ENCODE results near the gene RBCK1. TPM values are rescaled to one million over a fixed set of nuclear protein-coding genes. Genes with fewer than 3 reads are reported as not detected.

RBCK1 gene
- total RNA-seq (2014; rRNA removed; shearing (Covaris generic); ENCODE audit: low replicate concordance), result 96.6 and 142 TPM in 2 replicates

GRCh38 chr20:407953-408842 is at the start of gene RBCK1:
Gene RBCK1 (plus strand): TSS chr20:408299. CDS start chr20:408758, 459 bp downstream.
- peaks cover 37% of the 10 kb centered on the region for H3K36me3 ChIP-seq (ENCODE audit: insufficient read depth, low read length)
- peaks cover 48% of the 10 kb centered on the region for H3K79me2 ChIP-seq (ENCODE audit: low read length)
- H3K4me2 ChIP-seq (ENCODE audit: low read depth, low read length, poor library complexity, severe bottlenecking), result peak within 1 kb of the TSS; percentile 97
- H2AFZ ChIP-seq (ENCODE audit: low read length), result peak within 1 kb of the TSS; percentile 59
- peak within 1 kb of the TSS; percentile 96 for H3K9ac ChIP-seq (ENCODE audit: low read length)
- H3K27ac ChIP-seq (ENCODE audit: low read length), result peak within 1 kb of the TSS; percentile 77
- peak within 1 kb of the TSS; percentile 98 for H3K4me3 ChIP-seq (ENCODE audit: low read length)
- H4K20me1 ChIP-seq (ENCODE audit: insufficient read depth, low read depth, low read length), result no peaks in the 10 kb centered on the region
- DNase-seq, result peak; percentile 95
- H3K4me1 ChIP-seq (ENCODE audit: low read length), result peaks cover 22% of the 10 kb centered on the region
- no peaks in the 10 kb centered on the region for H3K27me3 ChIP-seq (ENCODE audit: low read length)
- H3K9me2 ChIP-seq (replicated peaks; ENCODE audit: insufficient read depth, low read length), result no peaks in the 10 kb centered on the region
- H3K9me3 ChIP-seq (ENCODE audit: low read length), result no peaks in the 10 kb centered on the region

- Histone ChIP-seq H3K36me3 (ENCODE audit: insufficient read depth, low read length) (no peaks in the 10 kb centered on the region), H2AFZ (ENCODE audit: low read length) (no peak overlapping the region), H4K20me1 (ENCODE audit: insufficient read depth, low read depth, low read length) (peaks cover 15% of the 10 kb centered on the region; the same call in 1 of the 2 replicates), H3K27me3 (ENCODE audit: low read length) (no peaks in the 10 kb centered on the region), H3K9me2 (replicated peaks; ENCODE audit: insufficient read depth, low read length) (no peaks in the 10 kb centered on the region), H3K9me3 (ENCODE audit: low read length) (no peaks in the 10 kb centered on the region), H3K4me3 (ENCODE audit: low read length) (no peak overlapping the region), H3K9ac (ENCODE audit: low read length) (no peak overlapping the region), H3K27ac (ENCODE audit: low read length) (no peak overlapping the region), H3K4me2 (ENCODE audit: low read depth, low read length, poor library complexity, severe bottlenecking) (no peak overlapping the region), H3K79me2 (ENCODE audit: low read length) (no peaks in the 10 kb centered on the region), H3K4me1 (ENCODE audit: low read length) (peaks cover 51% of the 10 kb centered on the region)
- no peak for DNase-seq
Measured at GRCh38 chr20:358891-359555, 49.1 kb upstream of the RBCK1 start.

- no peaks in the 10 kb centered on the region for H3K36me3 ChIP-seq (ENCODE audit: insufficient read depth, low read length)
- no peaks in the 10 kb centered on the region for H3K79me2 ChIP-seq (ENCODE audit: low read length)
- H3K4me3 ChIP-seq (ENCODE audit: low read length), result peak overlapping the region; percentile 45
- no peaks in the 10 kb centered on the region for H3K9me2 ChIP-seq (replicated peaks; ENCODE audit: insufficient read depth, low read length)
- peak overlapping the region; percentile 21 for H3K9ac ChIP-seq (ENCODE audit: low read length)
- DNase-seq, result peak; percentile 92
- no peaks in the 10 kb centered on the region for H3K9me3 ChIP-seq (ENCODE audit: low read length)
- peaks cover 52% of the 10 kb centered on the region for H3K4me1 ChIP-seq (ENCODE audit: low read length)
- no peak overlapping the region for H2AFZ ChIP-seq (ENCODE audit: low read length)
- H3K27ac ChIP-seq (ENCODE audit: low read length), result peak overlapping the region; percentile 53
- peak overlapping the region; percentile 65 for H3K4me2 ChIP-seq (ENCODE audit: low read depth, low read length, poor library complexity, severe bottlenecking)
- no peaks in the 10 kb centered on the region for H3K27me3 ChIP-seq (ENCODE audit: low read length)
- H4K20me1 ChIP-seq (ENCODE audit: insufficient read depth, low read depth, low read length), result peaks cover 7% of the 10 kb centered on the region; the same call in 1 of the 2 replicates
Measured at GRCh38 chr20:361561-361960, 46.5 kb upstream of the RBCK1 start.

- Histone ChIP-seq H3K79me2 (ENCODE audit: low read length) (no peaks in the 10 kb centered on the region), H3K27ac (ENCODE audit: low read length) (peak overlapping the region; percentile 53; the same call in 1 of the 2 replicates), H3K4me1 (ENCODE audit: low read length) (peaks cover 52% of the 10 kb centered on the region), H3K36me3 (ENCODE audit: insufficient read depth, low read length) (no peaks in the 10 kb centered on the region), H3K9me3 (ENCODE audit: low read length) (no peaks in the 10 kb centered on the region), H3K4me2 (ENCODE audit: low read depth, low read length, poor library complexity, severe bottlenecking) (peak overlapping the region; percentile 65), H3K9me2 (replicated peaks; ENCODE audit: insufficient read depth, low read length) (no peaks in the 10 kb centered on the region), H3K27me3 (ENCODE audit: low read length) (no peaks in the 10 kb centered on the region), H4K20me1 (ENCODE audit: insufficient read depth, low read depth, low read length) (no peaks in the 10 kb centered on the region), H2AFZ (ENCODE audit: low read length) (no peak overlapping the region), H3K4me3 (ENCODE audit: low read length) (no peak overlapping the region; the same call in 1 of the 2 replicates), H3K9ac (ENCODE audit: low read length) (peak overlapping the region; percentile 62; the same call in 1 of the 2 replicates)
- peak; percentile 81 for DNase-seq
Measured at GRCh38 chr20:362271-363254, 45.5 kb upstream of the RBCK1 start.

- H3K9ac ChIP-seq (ENCODE audit: low read length), result no peak overlapping the region
- no peak overlapping the region for H2AFZ ChIP-seq (ENCODE audit: low read length)
- no peaks in the 10 kb centered on the region for H3K36me3 ChIP-seq (ENCODE audit: insufficient read depth, low read length)
- no peaks in the 10 kb centered on the region for H3K27me3 ChIP-seq (ENCODE audit: low read length)
- H3K4me1 ChIP-seq (ENCODE audit: low read length), result peaks cover 46% of the 10 kb centered on the region
- H4K20me1 ChIP-seq (ENCODE audit: insufficient read depth, low read depth, low read length), result no peaks in the 10 kb centered on the region
- H3K27ac ChIP-seq (ENCODE audit: low read length), result no peak overlapping the region
- no peak overlapping the region for H3K4me2 ChIP-seq (ENCODE audit: low read depth, low read length, poor library complexity, severe bottlenecking)
- H3K9me3 ChIP-seq (ENCODE audit: low read length), result no peaks in the 10 kb centered on the region
- no peaks in the 10 kb centered on the region for H3K79me2 ChIP-seq (ENCODE audit: low read length)
- no peaks in the 10 kb centered on the region for H3K9me2 ChIP-seq (replicated peaks; ENCODE audit: insufficient read depth, low read length)
- no peak for DNase-seq
- no peak overlapping the region for H3K4me3 ChIP-seq (ENCODE audit: low read length)
Measured at GRCh38 chr20:363319-364078, 44.6 kb upstream of the RBCK1 start.

- Histone ChIP-seq H3K4me3 (ENCODE audit: low read length) (no peak overlapping the region), H3K4me1 (ENCODE audit: low read length) (peaks cover 30% of the 10 kb centered on the region), H4K20me1 (ENCODE audit: insufficient read depth, low read depth, low read length) (no peaks in the 10 kb centered on the region), H3K9ac (ENCODE audit: low read length) (no peak overlapping the region), H3K79me2 (ENCODE audit: low read length) (no peaks in the 10 kb centered on the region), H3K27ac (ENCODE audit: low read length) (no peak overlapping the region), H3K9me2 (replicated peaks; ENCODE audit: insufficient read depth, low read length) (no peaks in the 10 kb centered on the region), H3K27me3 (ENCODE audit: low read length) (no peaks in the 10 kb centered on the region), H3K9me3 (ENCODE audit: low read length) (no peaks in the 10 kb centered on the region), H3K4me2 (ENCODE audit: low read depth, low read length, poor library complexity, severe bottlenecking) (no peak overlapping the region), H3K36me3 (ENCODE audit: insufficient read depth, low read length) (no peaks in the 10 kb centered on the region), H2AFZ (ENCODE audit: low read length) (no peak overlapping the region)
- DNase-seq, result no peak
Measured at GRCh38 chr20:364905-365794, 42.9 kb upstream of the RBCK1 start.
